Endometrial microvascular endothelial cells (primary cell): ENCODE results near the gene ARMC9. TPM values are rescaled to one million over a fixed set of nuclear protein-coding genes. Genes with fewer than 3 reads are reported as not detected.
"Not testable (repeated sequence)": the region's sequence is repeated elsewhere in the genome, so short reads cannot be mapped to it uniquely, and the experiment has no call there.

Source experiments
- in situ Hi-C: cut with HindIII; loops from 2 replicates; pipeline ENCODE4 v1.10.0; 2017; ENCODE audit warnings: low sequenced_read_pairs, low pct_unique_long_range_greater_than_20kb; ENCODE audit errors: inconsistent ontology term
- total RNA-seq: library from RNA; depleted of rRNA; stranded (reverse); fragments of >200 nt; gene quantifications from one replicate; pipeline ENCODE4 v1.2.3, GENCODE V29; 2015; ENCODE audit errors: inconsistent ontology term

The ARMC9 gene
- total RNA-seq, 1 donor from 2014 or later, result 76.7 TPM

DNA sequence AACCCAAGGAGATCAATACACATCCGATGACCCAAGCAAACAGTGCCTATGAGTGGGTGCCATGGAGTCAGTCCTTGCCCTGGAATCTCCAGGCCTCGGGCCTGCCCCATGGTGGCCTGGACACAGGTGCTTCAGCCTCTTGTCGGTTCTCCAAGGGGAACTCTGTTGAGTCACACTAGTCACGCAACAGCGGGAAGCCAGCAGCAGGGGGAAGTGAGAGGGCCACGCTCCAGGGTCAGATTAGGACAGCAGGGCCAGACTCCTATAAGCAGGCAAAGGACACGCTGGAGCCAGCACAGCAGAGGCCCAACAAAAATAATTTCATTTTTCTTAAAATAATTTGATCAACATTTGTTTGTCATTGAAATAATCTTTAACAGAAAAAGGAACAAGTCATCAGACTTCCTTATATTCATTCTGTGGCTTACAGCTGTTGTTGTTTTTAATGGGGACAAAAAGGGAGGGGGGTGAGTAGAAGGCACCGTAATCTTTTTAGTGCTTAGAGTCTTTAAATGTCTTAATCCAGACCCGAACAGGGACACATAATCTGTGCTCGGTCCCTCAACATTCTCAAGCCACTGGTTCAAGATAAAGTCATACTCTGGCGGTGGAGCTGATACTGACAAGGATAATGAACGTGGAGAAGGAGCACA, 16.4 kb upstream of the ARMC9 start:
- in situ Hi-C loops, result no loop called here

DNA sequence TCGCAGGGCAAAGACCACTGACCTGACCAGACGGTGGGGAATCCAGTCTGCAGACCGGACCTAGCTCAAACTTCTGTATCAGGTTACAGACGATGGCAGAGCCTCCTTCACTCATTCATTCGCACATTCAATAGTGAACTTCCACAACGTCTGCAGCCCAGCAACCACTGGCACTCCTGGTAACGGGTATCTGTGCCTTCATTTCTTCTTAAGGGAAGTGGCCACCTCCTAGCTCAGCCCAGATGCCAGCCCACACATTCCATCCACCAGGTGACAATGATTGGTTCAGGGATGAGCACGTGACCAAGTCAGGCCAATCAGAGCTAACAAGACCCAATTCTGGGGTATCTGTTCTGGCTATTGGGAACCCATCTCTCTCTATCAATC, 15.9 kb upstream of the ARMC9 start:
- in situ Hi-C loops, result no loop called here

DNA sequence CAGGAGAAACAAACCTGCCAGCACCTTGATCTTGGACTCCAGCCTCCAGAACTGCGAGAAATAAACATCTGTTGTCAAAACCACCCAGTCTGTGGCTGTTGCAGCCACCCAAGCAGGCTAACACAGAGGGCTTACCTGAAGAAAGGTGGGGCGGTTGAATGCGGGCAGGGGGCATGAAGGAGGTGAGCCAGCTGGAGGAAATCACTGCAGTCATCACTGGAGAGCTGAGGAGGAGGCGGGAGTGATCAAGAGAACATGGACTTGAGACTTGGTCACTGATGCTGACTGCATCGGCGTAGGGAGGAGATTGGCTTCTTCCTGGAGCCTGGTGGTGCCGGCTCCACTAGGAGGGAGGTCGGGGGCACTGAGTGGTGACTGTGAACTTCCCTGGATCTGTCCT, 14.6 kb upstream of the ARMC9 start:
- in situ Hi-C loops, result no loop called here

DNA sequence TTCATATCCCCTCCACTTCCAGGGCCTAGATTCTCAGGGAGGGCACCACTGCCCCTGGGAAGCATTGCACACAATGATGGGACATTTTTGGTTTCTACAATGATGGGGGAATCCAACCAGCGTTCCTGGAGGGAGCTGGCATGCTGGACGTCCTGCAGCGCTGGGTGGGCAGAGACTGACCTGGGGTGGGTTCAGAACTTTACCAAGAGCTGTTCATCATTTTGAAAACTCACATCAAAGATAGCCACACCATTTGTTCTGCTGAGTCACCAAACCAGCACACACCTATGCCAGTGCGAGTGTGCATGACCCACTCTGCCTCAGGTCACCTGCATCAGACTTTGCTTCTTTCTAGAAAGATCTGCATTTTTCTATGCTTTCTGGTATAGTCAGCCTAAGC, 14.1 kb upstream of the ARMC9 start:
- in situ Hi-C loops, result no loop called here

DNA sequence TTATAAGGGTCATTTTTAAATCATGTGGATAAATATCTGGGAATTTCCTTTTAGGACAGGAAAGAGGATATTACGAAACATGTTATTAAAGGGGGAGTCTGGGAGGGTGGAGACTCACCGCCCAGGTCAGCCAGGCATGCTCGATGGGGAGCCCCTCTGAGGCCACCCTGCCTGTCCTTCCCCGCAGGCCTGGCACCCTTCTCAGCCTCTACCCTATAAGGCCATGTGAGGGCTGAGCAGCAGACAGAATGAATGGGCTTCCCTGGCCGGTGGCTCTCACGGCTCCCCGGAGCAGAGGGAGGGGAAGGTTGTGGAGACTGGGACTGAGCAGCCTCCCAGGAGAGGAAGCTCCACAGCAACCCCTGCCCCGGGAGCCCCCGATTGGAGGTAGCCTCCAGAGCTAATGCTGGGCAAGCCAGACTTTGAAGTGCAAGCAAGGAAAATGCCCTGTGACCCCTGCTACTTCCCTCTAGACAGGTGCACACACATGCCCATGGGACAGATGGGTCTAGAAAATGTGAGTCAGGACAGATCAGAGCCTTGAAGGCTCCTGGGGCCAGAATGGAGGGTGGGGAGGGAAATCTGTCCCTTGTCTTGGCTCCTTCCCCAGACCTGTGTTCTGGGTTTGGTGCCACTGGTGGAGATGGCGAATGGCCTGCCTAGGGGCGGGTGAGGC, 13.2 kb upstream of the ARMC9 start:
- in situ Hi-C loops, result no loop called here

DNA sequence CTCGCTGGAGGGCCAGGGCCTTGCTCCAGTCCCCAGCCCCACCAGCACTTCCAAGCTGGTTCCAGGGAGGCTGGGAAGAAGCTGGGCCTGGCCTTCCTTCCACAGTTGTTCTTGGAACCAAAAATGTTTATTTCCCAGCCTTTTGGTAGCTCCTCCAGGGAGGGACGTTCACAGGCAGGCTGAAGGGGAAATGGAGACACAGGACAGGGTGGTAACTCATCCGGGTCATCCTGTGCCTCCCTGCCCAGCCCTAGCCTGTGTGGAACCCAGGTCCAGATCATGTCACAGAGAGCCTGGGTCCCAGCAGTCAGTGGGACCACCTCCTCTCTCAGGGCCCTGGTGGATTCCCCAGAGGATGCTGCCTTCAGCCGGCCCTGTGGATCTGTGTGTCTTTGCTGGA, 12.5 kb upstream of the ARMC9 start:
- in situ Hi-C loops, result no loop called here

DNA sequence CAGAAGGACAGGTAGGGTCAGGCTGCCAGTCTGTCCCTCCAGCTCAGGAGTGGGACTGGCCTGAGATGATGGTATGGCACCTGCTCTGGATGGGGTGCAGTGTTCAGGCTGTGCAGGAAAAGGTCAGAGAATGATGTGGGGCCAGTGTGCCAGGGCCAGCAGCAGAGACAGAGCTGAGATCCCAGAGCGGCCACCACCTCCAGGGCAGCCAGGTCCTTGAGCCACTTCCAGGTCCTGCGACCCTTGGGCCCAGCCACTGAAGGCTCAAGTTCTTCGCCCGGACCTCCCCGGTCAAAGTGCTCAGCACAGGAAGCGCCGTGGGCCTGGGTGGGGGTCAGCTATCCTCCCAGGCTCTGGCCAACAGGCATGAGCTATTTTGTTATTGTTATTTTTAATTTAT, 12.1 kb upstream of the ARMC9 start:
- in situ Hi-C loops, result no loop called here

DNA sequence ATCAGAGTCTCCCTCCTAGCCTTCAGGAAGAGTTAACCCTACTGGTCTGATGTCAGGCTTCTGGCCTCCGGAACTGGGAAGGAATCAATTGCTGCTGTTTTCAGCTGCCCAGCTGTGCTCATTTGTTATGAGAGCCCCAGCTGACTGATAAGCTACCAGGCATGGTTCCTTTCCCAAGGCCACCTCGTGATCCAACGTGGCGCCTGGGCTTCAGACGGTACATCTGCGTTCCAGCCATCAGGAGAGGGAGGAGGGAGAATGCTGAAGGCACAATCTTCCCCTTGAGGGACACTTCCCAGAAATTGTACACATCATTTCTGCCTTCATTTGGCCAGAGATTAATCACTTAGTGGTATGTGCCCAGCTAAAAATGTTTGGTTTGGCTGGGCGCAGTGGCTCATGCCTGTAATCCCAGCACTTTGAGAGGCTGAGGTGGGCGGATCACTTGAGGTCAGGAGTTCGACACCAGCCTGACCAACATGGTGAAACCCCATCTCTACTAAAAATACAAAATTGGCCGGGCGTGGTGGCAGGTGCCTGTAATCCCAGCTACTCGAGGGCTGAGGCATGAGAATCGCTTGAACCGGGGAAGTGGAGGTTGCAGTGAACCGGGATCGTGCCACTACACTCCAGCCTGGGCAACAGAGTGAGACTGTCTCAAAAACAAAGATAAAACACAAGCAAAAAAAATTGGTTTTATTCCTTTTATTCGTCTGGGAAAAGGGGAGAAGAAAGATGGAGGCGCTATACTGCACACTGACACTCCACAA, 10.5 kb upstream of the ARMC9 start:
- in situ Hi-C loops, result no loop called here

DNA sequence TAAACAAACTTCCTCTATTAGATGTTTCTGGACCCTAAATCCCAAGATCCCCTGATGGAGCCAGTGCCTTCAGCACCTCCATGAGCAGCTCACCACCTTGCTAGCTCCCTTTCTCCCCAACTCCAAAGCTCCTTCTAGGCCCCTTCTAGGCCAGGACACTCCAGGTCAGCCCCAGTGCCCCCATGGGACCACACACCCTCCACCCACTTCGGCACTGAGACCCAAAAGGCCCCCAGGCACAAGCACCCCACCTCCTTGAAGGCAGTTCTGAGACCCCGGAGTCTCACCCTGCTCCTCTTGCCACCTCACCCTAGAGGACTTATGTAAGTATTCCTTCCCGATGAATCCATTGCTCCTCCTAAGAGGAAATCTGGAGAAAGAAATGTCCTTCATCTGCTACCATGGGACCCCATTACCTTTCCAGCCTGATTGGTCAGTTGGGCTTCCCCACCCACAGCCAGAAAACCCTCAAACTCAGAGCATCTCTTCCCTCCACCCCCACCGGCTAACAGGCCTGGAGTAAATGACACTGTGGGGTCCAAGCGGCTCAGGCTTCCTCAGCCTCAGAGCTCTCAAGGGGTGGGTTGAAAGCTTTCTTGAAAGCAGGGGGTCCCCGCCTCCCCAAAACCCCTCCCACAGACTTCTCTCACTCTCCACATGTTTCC, 9.8 kb upstream of the ARMC9 start:
- in situ Hi-C loops, result no loop called here

DNA sequence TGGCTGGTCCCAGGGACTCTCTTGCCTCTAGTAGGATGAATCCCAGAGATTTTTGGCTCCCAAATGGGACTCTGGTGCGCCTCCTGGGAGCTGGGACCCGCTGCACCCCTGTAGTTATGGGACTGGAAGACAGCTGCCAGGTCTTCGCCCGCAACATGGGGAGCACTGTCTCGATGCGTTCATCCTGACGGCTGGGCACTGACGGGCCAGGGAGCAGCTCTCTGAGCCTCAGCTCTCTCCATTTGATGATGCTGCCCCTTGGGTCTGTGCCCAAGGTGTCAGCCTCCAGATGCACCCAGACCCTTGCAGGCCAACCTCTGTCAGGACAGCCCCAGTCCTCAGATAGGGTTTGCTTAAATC, 9.3 kb upstream of the ARMC9 start:
- in situ Hi-C loops, result no loop called here

DNA sequence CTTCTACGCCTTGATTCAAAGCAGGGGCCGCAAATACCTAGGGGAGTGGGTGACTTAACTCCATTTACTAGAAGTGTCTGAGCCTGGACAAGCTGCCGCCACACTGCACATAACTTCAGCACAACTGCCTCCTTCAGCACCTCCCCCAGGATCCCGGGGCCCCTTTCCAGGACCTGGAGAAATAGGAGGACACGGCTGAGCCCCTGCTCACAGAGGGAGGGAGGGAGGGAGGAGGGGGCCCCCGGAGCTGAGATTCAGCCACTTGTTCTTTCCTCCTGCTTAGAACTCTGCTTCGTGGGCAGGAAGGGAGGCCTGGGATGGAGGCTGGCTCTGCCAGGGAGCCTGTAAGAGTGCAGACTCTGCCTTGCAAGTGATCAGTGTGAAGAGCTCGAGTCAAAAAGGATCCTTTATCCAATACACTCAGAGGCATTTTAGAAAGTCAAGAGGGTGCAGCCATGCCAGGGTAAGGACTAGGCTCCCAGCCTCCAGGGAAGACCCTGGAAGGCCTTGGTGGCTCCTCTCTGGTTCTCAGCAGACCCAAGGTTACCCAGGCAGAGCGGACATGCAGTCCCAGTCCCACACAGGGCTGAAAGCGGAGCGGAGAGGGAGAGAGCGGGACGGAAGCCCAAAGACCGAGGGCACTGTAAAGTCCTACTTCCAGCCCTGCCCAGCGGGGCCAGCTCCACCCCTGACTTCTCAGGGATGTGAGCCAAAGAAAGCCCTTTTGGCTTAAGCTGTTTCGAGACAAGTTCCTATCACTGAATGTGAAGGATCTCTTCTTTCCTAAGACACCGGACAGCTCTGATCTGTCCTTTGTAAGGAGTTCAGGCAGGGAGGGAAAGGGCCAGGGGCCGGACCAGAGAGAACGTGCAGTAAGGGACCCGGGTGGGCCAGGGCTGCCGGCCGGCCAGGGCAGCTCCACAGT, 8.6 kb upstream of the ARMC9 start:
- in situ Hi-C loops, result no loop called here

DNA sequence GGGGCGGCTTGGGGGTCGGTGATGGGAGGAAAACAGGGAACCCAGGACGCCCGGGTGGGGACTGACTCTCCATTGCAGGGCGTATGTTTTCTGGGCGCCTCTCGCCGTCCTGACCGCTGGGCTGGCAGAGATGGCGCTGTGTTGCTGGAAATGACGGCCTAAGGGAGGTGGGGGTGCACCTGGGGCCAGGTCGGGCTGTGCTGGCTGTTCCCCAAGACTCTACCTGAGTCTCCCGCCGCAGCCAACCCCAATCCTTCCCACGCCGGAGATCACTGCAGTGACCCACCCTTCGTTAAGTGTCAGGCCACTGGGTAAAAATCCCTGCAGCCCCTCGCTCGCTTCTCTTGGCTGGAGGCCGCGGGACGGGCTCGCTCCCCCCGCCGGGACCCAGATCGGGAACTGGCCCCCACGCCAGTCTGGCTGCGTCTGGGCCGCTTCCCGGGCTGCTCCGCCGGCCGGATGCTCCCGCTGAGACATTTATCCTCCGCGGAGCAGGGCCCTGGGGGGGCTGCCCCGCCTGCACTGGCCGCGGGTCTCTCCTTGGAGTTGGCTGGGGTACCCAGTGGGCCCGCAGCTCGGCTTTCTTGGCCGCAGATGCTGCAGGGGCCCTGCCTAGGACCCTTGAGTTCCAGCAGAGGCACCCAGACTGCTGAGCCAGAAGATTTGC, 7.8 kb upstream of the ARMC9 start:
- in situ Hi-C loops, result no loop called here

DNA sequence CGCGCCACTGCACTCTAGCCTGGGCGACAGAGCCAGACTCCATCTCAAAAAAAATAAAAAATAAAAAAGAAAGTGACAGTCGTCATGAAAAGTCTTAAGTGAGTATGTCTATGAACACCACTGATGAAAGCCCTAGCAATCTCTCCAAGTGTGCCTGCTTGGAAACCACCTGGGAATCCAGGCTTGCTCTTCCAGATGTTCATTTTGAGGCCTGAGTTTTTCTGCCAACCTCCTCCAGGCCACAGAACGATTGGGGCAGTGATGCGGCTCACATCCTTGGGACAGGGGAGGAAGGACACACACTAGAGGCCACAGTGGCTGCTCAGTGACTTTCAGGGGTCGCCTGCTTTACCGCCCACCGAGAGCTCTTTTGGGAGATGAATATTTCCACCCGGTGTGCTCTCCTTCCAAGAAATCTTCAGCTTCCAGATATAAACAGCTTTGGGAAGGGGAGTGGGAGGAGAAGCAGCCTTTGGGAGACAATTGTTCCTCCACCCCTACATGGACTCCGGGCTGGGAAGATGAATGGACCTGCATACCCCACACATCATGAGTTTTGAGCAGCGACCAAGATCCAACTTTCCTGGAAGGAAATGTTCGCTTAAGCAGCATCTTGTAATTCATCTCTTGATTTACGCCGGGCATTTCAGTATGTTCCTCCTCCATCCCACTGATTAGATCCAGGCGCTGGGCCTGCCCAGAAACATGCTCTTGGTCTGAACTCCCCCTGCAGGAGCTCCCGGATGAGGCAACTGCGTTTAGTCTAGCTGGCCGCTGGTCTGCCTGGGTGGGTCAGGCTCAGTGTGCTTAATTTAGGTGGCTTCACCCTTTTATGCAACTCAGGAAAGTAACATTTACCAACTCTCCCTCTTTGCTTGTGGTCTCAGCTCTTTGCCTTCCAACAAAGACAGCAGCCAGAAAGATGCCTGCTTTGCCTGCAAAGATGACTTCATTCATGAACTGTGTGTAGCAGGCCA, 6.2 kb upstream of the ARMC9 start:
- in situ Hi-C loops, result no loop called here

DNA sequence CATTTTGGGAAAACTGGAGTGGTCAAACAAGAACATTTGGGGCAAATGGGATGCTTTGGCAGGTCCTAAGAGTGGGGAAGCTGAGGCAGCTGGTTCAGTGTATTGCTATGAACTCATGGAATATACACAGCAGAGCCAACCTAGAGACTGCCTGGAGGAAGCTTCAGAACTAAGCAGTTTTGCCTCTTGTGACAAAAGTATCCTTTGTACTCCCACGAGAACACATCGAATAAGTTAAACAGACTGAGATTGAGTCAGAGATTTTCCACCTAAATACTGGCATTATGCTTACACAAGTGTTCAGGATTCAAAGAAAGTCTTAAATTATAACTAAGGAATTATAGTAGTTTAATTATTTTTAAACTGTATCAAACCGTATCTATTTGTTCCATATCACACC, 5.2 kb upstream of the ARMC9 start:
- in situ Hi-C loops, result no loop called here

DNA sequence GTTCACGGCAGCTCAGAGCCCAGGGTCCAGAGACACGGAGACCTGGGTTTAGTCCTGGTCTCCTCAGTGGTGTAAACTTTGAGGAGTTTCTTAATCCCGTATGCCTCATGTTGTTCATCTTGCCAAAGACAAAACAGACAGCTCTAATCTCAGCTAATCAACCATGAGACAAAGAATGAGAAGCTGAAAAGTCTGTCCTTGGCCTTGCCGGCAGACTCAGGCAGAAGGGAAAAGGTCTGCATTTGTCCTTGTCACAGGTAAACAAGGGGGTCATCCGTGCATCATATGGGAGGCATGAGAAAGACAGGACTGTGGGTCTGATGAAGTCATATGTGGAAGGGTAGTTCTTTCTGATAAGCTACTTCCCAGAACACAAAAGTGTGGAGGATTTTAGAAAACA, 1.8 kb upstream of the ARMC9 start:
- in situ Hi-C loops, result no loop called here

DNA sequence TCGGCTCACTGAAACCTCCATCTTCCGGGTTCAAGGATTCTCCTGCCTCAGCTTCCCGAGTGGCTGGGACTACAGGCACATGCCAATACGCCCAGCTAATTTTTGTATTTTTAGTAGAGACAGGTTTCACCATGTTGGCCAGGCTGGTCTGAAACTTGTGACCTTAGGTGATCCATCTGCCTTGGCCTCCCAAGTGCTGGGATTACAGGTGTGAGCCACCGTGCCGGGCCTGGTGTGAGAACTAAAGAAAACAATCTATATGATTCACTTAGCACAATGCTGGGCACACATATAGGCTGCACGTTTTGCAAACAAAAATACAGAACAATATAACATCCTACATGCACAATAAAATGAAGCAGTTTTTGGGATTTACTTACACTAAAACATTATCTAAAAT, 1.2 kb upstream of the ARMC9 start:
- in situ Hi-C loops, result not testable (repeated sequence)

DNA sequence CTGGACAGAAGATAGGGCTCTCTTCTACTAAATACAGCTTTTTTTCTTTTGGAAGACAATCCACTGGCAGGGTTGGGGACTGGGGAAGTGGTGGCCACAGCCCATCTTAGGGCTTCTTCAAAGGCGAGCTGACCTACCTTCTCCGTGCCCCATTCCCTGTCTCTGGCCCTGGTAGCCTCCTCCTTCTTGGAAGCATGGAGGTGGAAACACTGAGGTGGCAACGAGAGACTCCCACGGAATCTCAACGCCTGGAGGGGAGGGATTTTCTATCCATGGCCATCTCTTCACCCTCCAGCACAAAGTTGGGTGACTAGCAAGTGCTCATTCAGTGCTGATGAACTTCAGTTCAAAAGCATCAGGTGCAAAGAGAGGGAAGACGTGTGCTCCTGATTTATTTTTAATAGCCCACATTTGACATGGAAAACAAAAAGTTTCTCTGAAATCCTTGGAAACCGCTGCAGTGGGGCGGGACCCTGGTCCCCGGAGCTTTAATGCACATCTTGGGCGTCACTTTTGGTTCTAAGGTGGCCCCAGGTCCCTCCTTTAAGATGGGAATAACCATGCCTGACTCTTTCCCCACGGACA, 633 bp upstream of the ARMC9 start:
- in situ Hi-C loops, result no loop called here
